HG03135 (cell line): Measurements from ENCODE around the gene WDSUB1.

Experiments
- ATAC-seq: cut with Tn5 transposase; IDR thresholded peaks from one replicate; pipeline ENCODE4 v1.9.1; 2021; ENCODE audit warnings: mild to moderate bottlenecking, moderate library complexity; ENCODE audit not compliant: unreplicated experiment

The WDSUB1 gene

DNA sequence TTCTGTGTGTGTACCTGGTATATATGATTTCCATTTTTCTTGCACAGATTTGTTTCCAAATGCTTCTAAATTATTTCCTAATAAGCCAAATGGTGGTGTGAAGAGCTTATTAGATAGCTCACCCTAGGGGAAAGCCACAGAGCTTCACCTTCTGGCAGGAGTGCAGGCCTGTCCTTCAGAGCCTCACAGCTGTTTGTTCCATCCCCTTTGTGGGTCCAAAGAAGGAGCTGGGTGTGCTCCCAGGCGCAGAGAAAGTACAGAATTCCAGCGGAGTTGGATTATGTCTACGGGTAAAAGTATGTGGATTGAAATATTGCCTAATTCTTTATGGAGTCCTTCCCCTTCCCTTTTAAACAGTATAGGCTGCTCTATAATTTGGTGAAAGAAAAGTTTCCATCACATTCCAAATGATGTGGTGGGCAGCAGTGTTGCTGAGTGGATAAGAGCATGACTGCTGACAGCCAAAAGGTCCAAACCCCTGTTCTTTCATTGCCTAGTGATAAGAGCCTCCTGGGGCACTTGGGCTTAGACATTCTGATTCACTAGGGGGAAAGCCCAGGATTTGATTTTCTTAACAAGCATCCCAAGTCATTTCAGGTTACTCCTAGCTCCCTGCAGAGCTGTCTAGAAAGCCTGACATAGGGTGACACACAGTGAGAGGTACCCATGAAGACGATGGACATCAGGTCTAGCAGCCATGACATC, 86.6 kb downstream of the WDSUB1 start:
- no peak for ATAC-seq

DNA sequence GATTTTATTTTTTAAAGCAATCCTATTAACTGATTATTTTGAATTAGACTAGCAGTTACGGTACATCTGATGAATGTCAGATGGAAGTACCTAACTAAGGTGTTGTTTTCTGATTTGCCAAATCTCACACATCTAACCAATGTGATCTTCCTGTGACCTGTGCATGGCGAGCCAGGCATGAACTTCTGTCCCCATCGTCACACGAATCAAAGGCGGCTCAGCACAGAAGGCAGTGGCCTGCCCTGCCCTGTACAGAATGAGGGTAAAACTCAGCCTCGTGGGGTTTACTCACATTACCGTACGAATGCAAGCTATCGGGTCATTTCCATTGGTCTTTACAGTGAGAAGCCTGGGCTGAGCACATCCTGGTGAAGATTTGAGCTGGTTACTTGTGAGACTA, 87.3 kb downstream of the WDSUB1 start:
- ATAC-seq, result no peak

DNA sequence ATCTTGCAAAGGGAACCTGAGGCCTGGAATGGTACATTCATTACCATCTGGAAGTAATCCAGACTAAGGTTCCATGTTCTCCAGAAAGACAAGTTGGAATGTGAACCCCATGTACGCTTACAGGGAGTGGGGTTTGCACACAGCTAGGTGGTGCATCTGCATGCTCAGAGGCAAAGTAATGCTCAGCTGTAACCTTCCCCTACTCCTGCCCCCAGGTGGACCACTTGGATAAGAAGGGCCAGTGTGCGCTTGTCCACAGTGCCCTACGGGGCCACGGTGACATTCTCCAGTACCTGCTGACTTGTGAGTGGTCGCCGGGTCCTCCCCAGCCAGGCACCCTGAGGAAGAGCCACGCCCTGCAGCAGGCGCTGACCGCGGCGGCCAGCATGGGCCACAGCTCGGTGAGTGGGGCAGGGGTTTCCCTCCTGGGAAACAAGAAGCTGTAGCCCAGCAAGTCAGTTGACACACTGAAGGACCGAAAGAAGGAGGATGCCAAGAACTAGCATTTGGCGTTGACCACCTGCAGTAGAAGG, 90.0 kb downstream of the WDSUB1 start:
- ATAC-seq, result no peak

DNA sequence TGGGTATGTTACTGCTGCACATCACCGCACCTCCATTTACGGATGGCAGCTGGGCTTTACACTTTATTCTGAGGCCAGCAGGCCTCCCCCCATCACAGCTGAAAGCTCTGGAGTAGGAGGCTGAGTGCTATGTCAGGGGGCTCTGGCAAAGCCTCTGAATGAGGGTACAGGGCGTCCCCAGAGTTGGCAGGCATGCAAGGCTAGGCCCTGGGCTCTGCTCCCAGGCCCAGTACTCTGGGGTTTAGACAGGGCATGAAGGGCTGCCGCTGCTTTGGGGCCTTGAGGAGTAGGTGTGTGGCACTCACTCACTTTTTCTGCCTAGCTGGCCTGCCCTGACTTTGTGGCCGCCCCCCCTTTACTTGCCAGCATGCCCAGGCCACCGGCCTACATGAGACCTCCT, 90.8 kb downstream of the WDSUB1 start:
- no peak for ATAC-seq

DNA sequence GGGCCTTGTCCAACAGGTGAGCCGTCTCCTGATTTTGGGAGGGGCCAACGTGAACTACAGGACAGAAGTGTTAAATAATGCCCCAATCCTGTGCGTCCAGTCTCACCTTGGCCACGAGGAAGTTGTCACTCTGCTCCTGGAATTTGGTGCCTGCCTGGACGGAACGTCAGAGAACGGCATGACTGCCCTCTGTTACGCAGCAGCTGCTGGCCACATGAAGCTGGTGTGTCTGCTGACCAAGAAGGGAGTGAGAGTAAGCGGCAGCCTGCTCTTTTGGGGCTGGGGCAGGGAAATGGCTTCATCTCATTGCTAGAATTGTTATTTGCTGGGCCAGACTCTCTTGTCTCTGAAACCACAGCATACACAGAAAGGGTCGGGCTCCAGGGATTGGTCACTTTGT, 92.3 kb downstream of the WDSUB1 start:
- no peak for ATAC-seq

DNA sequence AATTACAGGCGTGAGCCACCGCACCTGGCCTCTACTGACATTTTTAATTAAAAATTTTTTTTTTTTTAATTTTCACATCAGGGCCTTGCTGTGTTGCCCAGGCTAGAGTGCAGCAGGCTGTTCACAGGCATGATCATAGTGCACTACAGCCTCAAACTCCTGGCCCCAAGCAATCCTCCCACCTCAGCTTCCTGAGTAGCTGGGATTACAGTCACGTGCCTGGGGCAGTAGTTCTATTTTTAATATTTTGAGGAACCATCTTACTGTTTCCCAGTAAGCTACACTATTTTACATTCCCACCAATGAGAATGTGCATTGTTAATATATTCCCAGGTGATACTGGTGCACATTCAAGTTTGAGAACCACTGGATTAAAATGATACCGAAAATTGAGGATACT, 92.7 kb downstream of the WDSUB1 start:
- ATAC-seq, result no peak

DNA sequence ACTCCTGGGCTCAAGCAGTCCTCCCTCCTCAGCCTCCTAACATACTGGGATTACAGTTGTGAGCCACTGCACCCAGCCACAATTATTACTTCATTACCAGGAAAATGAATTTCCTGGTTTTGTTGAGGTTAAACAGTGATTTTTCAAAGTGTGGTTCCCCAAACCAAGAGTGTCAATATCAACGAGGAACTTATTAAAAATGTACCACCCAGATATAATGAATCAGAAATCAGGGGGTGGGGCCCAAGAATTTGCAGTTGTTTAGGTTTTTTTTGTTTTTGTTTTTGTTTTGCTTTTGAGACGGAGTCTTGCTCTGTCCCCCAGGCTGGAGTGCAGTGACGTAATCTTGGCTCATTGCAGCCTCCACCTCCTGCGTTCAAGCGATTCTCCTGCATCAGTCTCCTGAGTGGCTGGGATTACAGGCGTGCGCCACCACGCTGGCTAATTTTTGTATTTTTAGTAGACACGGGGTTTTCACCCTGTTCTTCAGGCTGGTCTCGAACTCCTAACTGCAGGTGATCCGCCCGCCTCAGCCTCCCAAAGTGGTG, 94.1 kb downstream of the WDSUB1 start:
- ATAC-seq, result no peak

DNA sequence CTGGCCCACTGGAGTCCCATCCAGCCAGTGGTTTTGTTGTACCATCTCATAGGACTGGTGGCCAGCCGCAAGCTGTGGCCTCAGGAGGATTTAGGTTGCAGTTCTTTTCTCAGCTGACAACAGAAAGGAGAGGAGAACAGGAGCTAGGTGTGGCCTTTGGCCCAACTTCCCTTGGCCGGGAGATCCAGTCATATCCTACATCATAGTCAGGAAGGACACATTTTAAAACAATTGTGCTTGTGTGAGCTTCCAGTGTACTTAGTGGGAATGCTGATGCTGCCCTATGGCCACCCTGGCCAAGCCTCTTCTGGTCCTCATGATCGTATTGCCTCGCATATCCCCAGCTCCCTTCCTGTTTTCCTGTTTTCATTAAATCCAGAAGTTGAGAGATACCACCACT, 98.1 kb downstream of the WDSUB1 start:
- ATAC-seq, result no peak

DNA sequence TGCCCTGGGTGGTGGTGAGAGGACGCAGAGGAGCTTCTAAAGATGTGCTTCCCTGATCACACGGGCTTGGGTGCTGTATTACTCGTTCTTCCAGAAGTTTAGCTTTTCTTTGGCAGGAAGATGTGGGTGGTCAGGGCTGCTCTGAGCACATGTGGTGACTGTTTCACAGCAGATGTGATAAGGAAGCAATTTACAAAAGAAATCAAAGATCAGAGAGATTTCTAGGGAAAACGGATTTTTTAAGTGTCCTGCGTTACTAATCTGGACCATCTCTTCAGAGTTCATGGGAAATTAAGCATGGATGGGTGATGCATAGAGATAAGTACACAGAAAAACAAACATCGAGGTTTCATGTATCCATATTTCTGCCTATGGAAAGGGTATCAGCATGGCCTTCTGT, 99.4 kb downstream of the WDSUB1 start:
- ATAC-seq, result no peak

DNA sequence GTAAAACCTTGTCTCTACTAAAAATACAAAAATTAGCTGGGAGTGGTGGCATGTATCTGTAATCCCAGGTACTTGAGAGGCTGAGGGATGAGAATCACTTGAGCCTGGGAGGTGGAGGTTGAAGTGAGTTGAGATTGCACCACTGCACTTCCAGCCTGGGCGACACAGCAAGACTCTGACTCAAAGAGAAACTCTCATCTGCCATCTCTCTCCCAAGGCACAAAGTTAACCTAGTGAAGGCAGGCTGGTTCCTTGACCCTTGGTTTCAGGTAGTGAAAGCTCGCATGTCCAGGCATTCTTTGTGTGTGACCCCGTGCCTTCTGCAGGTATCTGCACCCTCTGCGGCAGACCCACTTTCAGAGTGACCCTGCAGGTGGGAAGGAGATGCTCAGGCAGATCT, 100.0 kb downstream of the WDSUB1 start:
- no peak for ATAC-seq
